Lower leg skin (tissue), 3 donors: ENCODE measurements around the gene HDLBP.

ENCODE experiments used
- CTCF ChIP-seq, 3 donors: fragments of 450-650 bp; IDR thresholded peaks; one replicate each; pipeline ENCODE4 v1.5.1; 2016; ENCODE audit warnings: antibody characterized with exemption in 3 of 3, mild to moderate bottlenecking in 3 of 3, moderate library complexity in 2 of 3
- POLR2A ChIP-seq, 2 donors: fragments of 450-650 bp; IDR thresholded peaks; one replicate each; pipeline ENCODE4 v1.6.1; 2016 to 2017; ENCODE audit warnings: antibody characterized with exemption in 2 of 2, mild to moderate bottlenecking in 1 of 2, moderate library complexity in 1 of 2

GRCh38 chr2:241198381-241199279, 116.8 kb downstream of the HDLBP start:
- TF ChIP-seq CTCF (IDR thresholded peaks at IDR 0.05) (no peak), POLR2A (IDR thresholded peaks at IDR 0.05) (no peak)
